Prostate gland (tissue), 2 donors: ENCODE results near the gene CNTNAP2. TPM values are rescaled to one million over a fixed set of nuclear protein-coding genes. Genes with fewer than 3 reads are reported as not detected.

ENCODE experiments used
- DNase-seq: peaks from one replicate; pipeline ENCODE4 v3.0.0-alpha.2; 2019; ENCODE audit warnings: low spot score
- H3K27ac ChIP-seq, 2 donors: fragments of 200-600 bp; sonication (generic); 2 replicates each; pipeline ENCODE4 v1.5.1; 2017 to 2019
- H3K27me3 ChIP-seq: fragments of 200-600 bp; sonication (generic); replicated peaks from 2 replicates; pipeline ENCODE4 v1.5.1; 2019; ENCODE audit not compliant: insufficient read depth
- H3K36me3 ChIP-seq, 2 donors: fragments of 200-600 bp; sonication (generic); 1 replicate in 1 of 2; 2 replicates in 1 of 2; pipeline versions ENCODE4 v1.5.1 to v1.8.1; 2017 to 2019
- H3K4me1 ChIP-seq: fragments of 200-600 bp; sonication (generic); replicated peaks from 2 replicates; pipeline ENCODE4 v1.5.1; 2019
- H3K4me3 ChIP-seq, 2 donors: fragments of 200-600 bp; sonication (generic); 2 replicates each; pipeline ENCODE4 v1.5.1; 2017 to 2019
- H3K9me3 ChIP-seq: fragments of 200-600 bp; sonication (generic); 2 replicates; pipeline ENCODE4 v1.5.1; 2017
- POLR2A ChIP-seq: fragments of 450-650 bp; IDR thresholded peaks from one replicate; pipeline ENCODE4 v1.6.1; 2016; ENCODE audit warnings: antibody characterized with exemption, mild to moderate bottlenecking
- POLR2AphosphoS5 ChIP-seq: sonication (generic); formaldehyde crosslinking; IDR thresholded peaks from one replicate; pipeline ENCODE4 v1.6.1; 2017; ENCODE audit warnings: antibody characterized with exemption
- WGBS: methylation state at CpG from one replicate; pipeline ENCODE4 v1.1.5; 2018; 5-methylcytosine and 5-hydroxymethylcytosine counted together
- intact Hi-C: fragments of 100-400 bp; cut with DNase I; formaldehyde crosslinking; loops from one replicate; pipeline ENCODE4 v1.14.2; 2022
- total RNA-seq, 2 donors: library from RNA; depleted of rRNA; stranded (reverse); fragments of >200 nt; gene quantifications; one replicate each; pipeline ENCODE4 v1.1.0, GENCODE V29; 2016
- TF ChIP-seq, protein P1 (sequence below), 4 experiments: fragments of 200-600 bp in 2 of 4; fragments of 450-650 bp in 2 of 4; sonication (generic) in 2 of 4; IDR thresholded peaks; 1 replicate in 3 of 4; 2 replicates in 1 of 4; pipeline ENCODE4 v1.5.1; 2016 to 2019; ENCODE audit warnings: antibody characterized with exemption in 4 of 4, mild to moderate bottlenecking in 2 of 4, moderate library complexity in 2 of 4

Gene CNTNAP2
- total RNA-seq, 2 donors from 2014 or later, result 10.6 to 43.7 TPM

DNA sequence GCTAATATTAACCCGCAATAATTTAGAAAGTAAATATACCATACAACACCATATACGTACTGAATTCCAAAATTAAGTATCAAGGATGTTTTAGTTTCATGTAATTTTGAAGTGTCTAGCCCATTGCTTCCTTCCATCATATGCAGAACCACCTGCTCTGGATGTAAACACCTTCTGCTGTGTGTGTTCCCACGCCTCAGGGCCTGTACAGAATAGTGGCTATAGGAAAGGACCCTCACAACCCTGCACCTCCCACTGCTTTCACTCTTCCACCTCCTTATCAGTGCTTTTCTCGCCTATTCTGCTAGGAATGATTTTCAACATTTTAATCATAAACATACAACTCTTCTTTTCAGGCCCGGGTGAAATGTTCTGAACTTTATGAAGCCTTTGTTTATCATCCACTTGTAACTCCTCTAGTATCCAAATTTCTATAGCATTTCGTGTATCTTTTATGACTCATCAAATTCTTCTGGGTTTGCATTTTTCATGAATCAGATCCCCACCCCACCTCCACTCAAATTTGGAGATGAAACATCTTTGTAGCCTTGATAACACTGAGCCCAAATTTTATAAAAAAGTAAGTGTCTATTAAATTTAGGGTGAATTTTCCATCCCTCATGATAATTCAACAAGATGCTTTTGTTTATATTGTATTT is 1367.2 kb downstream of the CNTNAP2 start:
- DNase-seq, result no peak

DNA sequence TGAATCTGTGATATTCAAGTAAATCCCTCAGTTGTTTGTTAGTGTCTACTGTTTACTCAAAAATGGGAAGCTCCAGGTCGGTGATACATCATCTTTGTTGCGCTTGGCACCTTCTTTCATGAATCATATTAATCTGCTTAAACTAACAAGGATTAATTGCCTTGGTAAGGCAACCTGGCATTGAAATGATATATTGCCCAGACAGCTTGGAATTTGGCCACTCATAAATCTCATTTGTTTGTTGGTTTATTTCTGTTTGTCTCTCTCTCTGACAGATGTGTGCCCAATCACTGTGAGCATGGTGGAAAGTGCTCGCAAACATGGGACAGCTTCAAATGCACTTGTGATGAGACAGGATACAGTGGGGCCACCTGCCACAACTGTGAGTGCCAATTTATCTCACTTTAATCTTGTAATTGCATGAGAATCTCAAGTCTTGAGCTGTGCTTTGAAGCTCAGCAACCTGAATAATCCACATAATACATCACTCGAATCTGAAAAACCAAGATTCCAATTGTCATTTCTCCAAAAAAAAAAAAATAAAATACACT is 1369.1 kb downstream of the CNTNAP2 start:
- H3K27ac ChIP-seq, result no peak overlapping the region
- 40% methylated on average over 4 of the region's 4 CpGs for WGBS
- intact Hi-C loops, result no loop called here
- no peaks in the 10 kb centered on the region for H3K27me3 ChIP-seq
- no peaks in the 10 kb centered on the region for H3K4me1 ChIP-seq
- H3K36me3 ChIP-seq, result no peaks in the 10 kb centered on the region
- no peaks in the 10 kb centered on the region for H3K9me3 ChIP-seq
- no peak for DNase-seq
- no peak overlapping the region for H3K4me3 ChIP-seq
- TF ChIP-seq, protein P1, sequence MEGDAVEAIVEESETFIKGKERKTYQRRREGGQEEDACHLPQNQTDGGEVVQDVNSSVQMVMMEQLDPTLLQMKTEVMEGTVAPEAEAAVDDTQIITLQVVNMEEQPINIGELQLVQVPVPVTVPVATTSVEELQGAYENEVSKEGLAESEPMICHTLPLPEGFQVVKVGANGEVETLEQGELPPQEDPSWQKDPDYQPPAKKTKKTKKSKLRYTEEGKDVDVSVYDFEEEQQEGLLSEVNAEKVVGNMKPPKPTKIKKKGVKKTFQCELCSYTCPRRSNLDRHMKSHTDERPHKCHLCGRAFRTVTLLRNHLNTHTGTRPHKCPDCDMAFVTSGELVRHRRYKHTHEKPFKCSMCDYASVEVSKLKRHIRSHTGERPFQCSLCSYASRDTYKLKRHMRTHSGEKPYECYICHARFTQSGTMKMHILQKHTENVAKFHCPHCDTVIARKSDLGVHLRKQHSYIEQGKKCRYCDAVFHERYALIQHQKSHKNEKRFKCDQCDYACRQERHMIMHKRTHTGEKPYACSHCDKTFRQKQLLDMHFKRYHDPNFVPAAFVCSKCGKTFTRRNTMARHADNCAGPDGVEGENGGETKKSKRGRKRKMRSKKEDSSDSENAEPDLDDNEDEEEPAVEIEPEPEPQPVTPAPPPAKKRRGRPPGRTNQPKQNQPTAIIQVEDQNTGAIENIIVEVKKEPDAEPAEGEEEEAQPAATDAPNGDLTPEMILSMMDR (IDR thresholded peaks at IDR 0.05), result no peak
- TF ChIP-seq POLR2AphosphoS5, result no peak
- no peak for TF ChIP-seq POLR2A

More for the DNA sequence above, 1367.2 kb downstream of the CNTNAP2 start:
- TF ChIP-seq POLR2A (no peak), POLR2AphosphoS5 (no peak)
- TF ChIP-seq, protein P1 (IDR thresholded peaks at IDR 0.05), result no peak
- H3K4me1 ChIP-seq, result no peaks in the 10 kb centered on the region
- no peaks in the 10 kb centered on the region for H3K27me3 ChIP-seq
- no peaks in the 10 kb centered on the region for H3K9me3 ChIP-seq
- intact Hi-C loops, result no loop called here
- no peak overlapping the region for H3K27ac ChIP-seq
- no peaks in the 10 kb centered on the region for H3K36me3 ChIP-seq
- whole genome bisulfite sequencing, result 81% methylated on average over 6 of the region's 6 CpGs
- no peak overlapping the region for H3K4me3 ChIP-seq

DNA sequence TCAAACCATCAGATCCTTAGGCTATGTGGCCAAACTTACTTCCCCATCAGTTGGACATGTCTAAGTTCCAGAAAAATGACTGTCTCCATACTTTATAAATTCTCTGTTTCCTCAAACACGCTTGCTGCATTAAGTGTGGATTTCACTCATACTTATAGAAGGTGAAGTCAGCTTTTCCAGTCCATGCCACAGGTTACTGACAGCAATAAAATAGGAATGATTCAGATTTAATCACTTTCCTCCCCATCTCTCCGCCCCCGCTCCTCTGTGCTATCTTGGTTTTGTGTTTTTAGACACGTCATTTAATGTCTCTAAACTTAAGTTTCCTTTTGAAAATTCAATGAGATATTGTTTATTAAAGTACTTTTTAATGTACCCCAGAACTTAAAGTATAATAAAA is 1376.0 kb downstream of the CNTNAP2 start:
- Histone ChIP-seq H3K4me3 (no peak overlapping the region), H3K36me3 (no peaks in the 10 kb centered on the region), H3K4me1 (no peaks in the 10 kb centered on the region), H3K9me3 (no peaks in the 10 kb centered on the region), H3K27me3 (no peaks in the 10 kb centered on the region), H3K27ac (no peak overlapping the region)
- DNase-seq, result no peak
- WGBS, result 80% methylated on average over 4 of the region's 4 CpGs
- intact Hi-C loops, result no loop called here
- TF ChIP-seq POLR2A (no peak), POLR2AphosphoS5 (no peak)
- TF ChIP-seq, protein P1 (IDR thresholded peaks at IDR 0.05), result no peak

DNA sequence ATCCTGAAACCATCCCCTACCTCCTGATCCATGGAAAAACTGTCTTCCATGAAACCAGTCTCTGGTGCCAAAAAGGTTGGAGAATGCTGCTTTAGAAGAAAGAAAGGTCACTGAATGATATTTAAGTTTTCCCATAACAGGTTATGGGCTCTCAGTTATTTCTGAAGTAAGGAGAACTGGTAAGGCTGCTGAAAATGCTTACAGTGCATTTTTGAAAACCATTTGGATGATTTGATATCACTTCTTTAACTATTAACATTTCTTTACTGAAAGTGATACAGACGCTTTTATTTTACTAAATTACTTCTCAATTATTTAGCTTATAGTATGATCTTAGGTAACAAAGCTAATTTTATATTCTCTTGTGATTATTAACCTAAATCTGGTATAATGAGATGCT is 1379.6 kb downstream of the CNTNAP2 start:
- WGBS, result 58% methylated on average over 1 of the region's 1 CpG
- DNase-seq, result no peak
- Histone ChIP-seq H3K4me1 (no peaks in the 10 kb centered on the region), H3K9me3 (no peaks in the 10 kb centered on the region), H3K27ac (no peak overlapping the region), H3K36me3 (no peaks in the 10 kb centered on the region), H3K27me3 (no peaks in the 10 kb centered on the region), H3K4me3 (no peak overlapping the region)
- TF ChIP-seq POLR2AphosphoS5, result no peak
- TF ChIP-seq, protein P1 (IDR thresholded peaks at IDR 0.05), result no peak
- TF ChIP-seq POLR2A, result no peak
- intact Hi-C loops, result no loop called here

DNA sequence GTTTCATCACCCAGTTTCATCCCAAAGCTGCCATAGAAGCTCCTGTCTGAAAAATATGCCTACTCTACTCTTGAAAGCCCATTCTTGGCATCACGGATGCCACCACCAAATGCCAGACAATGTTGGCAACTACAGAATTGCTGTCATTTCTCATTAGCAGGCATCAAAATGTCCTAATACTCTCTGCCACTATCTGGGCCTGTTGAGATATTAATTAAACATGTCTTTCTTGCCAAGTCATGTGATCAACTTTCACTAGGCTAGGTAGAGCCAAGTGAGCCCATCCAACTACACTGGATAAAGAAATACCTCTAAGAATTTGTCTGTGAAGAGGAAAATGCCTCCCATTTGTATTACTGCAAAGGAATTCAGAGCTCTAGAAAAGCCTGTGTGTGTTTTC is 1380.6 kb downstream of the CNTNAP2 start:
- intact Hi-C loops, result no loop called here
- H3K4me1 ChIP-seq, result no peaks in the 10 kb centered on the region
- TF ChIP-seq POLR2A (no peak), POLR2AphosphoS5 (no peak)
- TF ChIP-seq, protein P1 (IDR thresholded peaks at IDR 0.05), result no peak
- no peak overlapping the region for H3K4me3 ChIP-seq
- H3K27me3 ChIP-seq, result no peaks in the 10 kb centered on the region
- DNase-seq, result no peak
- 81% methylated on average over 1 of the region's 1 CpG for WGBS
- no peaks in the 10 kb centered on the region for H3K9me3 ChIP-seq
- H3K27ac ChIP-seq, result no peak overlapping the region
- no peaks in the 10 kb centered on the region for H3K36me3 ChIP-seq
